ENCODE measurements around the gene CHRDL2.

The CHRDL2 gene

DNA sequence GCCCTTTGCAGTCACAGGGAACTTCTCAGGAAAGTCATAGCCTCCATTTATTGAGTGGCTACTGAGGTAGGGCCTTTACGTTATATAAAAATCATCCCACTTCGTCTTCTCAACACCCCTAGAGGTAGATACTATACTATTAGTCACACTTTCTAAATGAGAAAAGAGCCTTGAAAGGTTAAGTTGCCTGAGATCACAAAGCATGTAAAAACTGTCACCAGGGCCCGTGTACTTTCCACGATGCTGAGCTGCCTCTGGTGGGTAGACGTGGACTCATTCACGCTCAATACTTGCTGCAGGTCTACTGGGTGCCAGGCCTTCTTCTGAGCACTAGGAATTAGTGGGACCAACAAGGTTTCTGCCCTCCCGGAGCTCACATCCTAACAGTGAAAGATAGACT lies 16.3 kb downstream of the CHRDL2 start:
- DNase-seq (ENCODE audit: low spot score) (no peak), FAIRE-seq (no peak)

DNA sequence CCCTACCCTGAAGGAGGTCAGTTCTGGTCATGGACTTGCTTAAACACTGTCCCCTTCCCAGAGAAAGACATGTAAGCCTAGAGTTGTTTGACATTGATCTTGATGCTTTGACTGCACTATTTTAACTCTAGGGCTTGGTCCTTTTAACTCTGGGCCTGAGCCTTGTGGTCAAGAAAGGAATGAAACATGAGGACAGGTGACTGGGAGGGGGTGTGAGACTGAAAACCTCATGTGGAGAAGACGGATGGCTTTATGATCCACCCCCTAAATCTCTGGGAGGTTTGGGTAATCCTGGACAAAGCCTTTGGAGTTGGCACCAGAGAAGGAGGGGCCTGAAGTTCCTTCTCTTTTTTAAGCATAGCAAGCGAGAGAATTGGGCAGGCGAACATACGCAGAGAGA lies 17.5 kb downstream of the CHRDL2 start:
- DNase-seq (ENCODE audit: low spot score) = no peak
- FAIRE-seq = no peak

DNA sequence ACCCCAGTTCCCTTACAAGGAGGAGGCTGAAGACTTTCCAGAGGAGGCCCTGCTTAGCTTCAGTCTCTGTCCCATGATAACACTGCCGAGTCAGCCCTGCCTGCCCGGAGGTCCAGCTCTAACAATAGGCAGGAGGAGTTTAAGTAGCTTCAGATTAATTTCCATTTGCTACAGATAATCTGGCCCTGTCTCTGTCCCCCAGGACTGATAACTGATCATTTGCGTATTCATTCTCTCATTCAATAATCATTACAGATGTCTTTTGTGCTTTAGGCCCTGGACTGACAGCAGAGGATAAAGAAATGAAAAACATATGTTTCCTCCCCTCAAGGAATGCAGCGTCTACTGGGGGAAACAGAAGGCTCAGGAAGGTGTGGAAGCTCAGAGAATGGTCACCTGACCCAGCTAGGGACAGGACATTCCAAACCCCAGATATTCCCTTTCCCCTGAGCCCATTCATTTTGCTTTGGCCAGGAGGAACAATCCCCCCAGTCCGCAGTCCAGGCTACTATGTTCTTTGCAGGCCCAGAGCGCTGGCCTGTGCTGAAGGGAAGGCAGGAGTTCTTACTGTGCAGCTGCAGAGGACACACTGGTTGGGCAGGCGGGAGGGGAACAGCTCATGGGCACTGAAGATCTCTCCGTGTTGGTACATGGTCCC lies 20.8 kb downstream of the CHRDL2 start:
- FAIRE-seq = no peak
- DNase-seq (ENCODE audit: low spot score) = no peak

DNA sequence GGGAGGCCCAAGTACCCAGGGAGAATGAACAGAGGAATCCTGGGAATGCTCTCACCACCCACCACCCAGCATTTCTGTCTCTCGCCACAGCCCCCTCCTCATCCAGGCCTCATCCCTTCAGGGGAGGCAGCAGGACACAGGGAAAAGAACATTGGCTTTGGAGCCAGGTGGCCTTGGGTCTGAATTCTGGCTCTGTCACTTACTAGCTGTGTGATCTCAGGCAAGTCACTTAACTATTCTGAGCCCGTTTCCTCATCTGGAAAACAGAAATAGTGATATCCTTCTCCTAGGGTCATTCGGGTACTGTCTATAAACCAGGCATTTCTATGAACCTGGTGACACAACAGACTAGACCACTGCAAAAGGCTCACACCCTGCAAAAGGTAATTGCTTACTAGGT lies 22.1 kb downstream of the CHRDL2 start:
- no peak for DNase-seq (ENCODE audit: low spot score)
- FAIRE-seq = no peak

GRCh38 chr11:74707602-74708510 lies 23.4 kb downstream of the CHRDL2 start:
- no peak for FAIRE-seq
- DNase-seq (ENCODE audit: low spot score) = no peak

- DNase-seq (ENCODE audit: low spot score) (no peak), FAIRE-seq (no peak)
Observed at GRCh38 chr11:74707182-74707581, 24.0 kb downstream of the CHRDL2 start.

GRCh38 chr11:74703211-74703610 lies 28.0 kb downstream of the CHRDL2 start:
- DNase-seq (ENCODE audit: low spot score) (no peak), FAIRE-seq (no peak)

GRCh38 chr11:74702383-74703007 lies 28.7 kb downstream of the CHRDL2 start:
- peak; percentile 52 for DNase-seq (ENCODE audit: low spot score)
- FAIRE-seq = no peak

DNA sequence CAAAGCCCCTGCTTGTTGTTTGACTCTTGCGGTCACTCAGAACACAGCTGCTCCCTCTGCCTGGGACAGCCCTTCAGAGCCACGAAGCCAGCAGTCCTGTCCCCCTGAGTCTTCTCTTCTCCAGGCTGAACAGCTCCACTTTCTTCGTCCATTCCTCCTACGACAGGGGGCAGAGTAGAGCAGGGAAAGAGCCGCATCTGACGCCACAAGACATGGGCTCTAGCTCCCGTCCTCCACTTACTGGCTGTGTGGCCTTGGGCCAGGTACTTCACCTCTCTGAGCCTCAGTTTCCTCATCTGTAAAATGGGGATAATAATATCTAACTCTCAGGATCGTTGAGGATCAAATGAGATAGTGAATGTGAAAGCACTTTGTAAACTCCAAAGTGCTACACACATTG lies 29.9 kb downstream of the CHRDL2 start:
- no peak for FAIRE-seq
- DNase-seq (ENCODE audit: low spot score) = no peak

- no peak for FAIRE-seq
- DNase-seq (ENCODE audit: low spot score) = no peak
Observed at GRCh38 chr11:74699615-74700396, 31.4 kb downstream of the CHRDL2 start.

DNA sequence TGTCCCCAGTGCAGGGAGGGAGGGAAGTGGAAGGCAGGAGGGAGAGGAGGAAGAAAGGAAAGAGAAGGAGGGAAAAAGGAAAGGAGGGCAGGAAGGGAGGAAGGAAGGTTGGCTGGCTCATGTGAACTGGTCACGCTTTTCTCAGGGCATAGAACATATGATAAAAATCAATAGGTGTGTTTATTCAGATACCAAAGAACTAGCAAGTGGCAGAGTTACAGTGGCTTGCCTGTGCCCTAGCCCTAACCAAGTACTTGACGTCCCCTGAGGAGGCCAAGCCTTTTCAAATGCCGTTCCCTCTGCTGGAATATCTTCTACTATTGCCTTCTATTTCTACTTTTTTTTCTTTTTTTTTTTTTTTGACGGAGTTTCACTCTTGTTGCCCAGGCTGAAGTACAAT lies 33.5 kb downstream of the CHRDL2 start:
- FAIRE-seq (no peak), DNase-seq (ENCODE audit: low spot score) (no peak)

GRCh38 chr11:74696939-74697675 lies 34.1 kb downstream of the CHRDL2 start:
- FAIRE-seq (no peak), DNase-seq (ENCODE audit: low spot score) (no peak)

- no peak for DNase-seq (ENCODE audit: low spot score)
- FAIRE-seq = no peak
Observed at GRCh38 chr11:74696500-74696899, 34.7 kb downstream of the CHRDL2 start.

- FAIRE-seq (no peak), DNase-seq (ENCODE audit: low spot score) (no peak)
Observed at GRCh38 chr11:74695705-74696280, 35.4 kb downstream of the CHRDL2 start.

- no peak for FAIRE-seq
- no peak for DNase-seq (ENCODE audit: low spot score)
Observed at GRCh38 chr11:74694136-74694930, 36.9 kb downstream of the CHRDL2 start.

- FAIRE-seq (no peak), DNase-seq (ENCODE audit: low spot score) (no peak)
Observed at GRCh38 chr11:74693531-74693930, 37.7 kb downstream of the CHRDL2 start.

- FAIRE-seq (no peak), DNase-seq (ENCODE audit: low spot score) (no peak)
Observed at GRCh38 chr11:74691755-74692154, 39.5 kb downstream of the CHRDL2 start.

- DNase-seq (ENCODE audit: low spot score) = no peak
- no peak for FAIRE-seq
Observed at GRCh38 chr11:74689666-74690065, 41.6 kb downstream of the CHRDL2 start.

GRCh38 chr11:74687237-74688023 lies 43.8 kb downstream of the CHRDL2 start:
- no peak for DNase-seq (ENCODE audit: low spot score)
- no peak for FAIRE-seq

All from RCC 7860 (cell line).